GM12891 (cell line): ENCODE data around the gene RAX.

ENCODE experiments used
- POLR2A ChIP-seq: IDR thresholded peaks from 2 replicates; pipeline ENCODE4 v1.6.1; 2011; ENCODE audit warnings: low read depth, low read length, control low read depth
- POLR2AphosphoS5 ChIP-seq: IDR thresholded peaks from 2 replicates; pipeline ENCODE4 v1.6.1; 2011; ENCODE audit warnings: low read depth, low read length, control low read depth
- SPI1 ChIP-seq: IDR thresholded peaks from 2 replicates; pipeline ENCODE4 v1.6.1; 2011; ENCODE audit warnings: low read depth, low read length, control low read depth
- TAF1 ChIP-seq: IDR thresholded peaks from 2 replicates; pipeline ENCODE4 v1.6.1; 2011; ENCODE audit warnings: low read depth, low read length, control low read depth

- TF ChIP-seq POLR2A = no peak
- no peak for TF ChIP-seq POLR2AphosphoS5
- no peak for TF ChIP-seq TAF1
- no peak for TF ChIP-seq SPI1
Measured at GRCh38 chr18:59286341-59286740, 13.1 kb upstream of the RAX start.
